Measurements from ENCODE around the gene MATN1. TPM values are rescaled to one million over a fixed set of nuclear protein-coding genes. Genes with fewer than 3 reads are reported as not detected.

Gene MATN1
- total RNA-seq, 1 experiment from 2014 or later: 0.12 TPM

DNA sequence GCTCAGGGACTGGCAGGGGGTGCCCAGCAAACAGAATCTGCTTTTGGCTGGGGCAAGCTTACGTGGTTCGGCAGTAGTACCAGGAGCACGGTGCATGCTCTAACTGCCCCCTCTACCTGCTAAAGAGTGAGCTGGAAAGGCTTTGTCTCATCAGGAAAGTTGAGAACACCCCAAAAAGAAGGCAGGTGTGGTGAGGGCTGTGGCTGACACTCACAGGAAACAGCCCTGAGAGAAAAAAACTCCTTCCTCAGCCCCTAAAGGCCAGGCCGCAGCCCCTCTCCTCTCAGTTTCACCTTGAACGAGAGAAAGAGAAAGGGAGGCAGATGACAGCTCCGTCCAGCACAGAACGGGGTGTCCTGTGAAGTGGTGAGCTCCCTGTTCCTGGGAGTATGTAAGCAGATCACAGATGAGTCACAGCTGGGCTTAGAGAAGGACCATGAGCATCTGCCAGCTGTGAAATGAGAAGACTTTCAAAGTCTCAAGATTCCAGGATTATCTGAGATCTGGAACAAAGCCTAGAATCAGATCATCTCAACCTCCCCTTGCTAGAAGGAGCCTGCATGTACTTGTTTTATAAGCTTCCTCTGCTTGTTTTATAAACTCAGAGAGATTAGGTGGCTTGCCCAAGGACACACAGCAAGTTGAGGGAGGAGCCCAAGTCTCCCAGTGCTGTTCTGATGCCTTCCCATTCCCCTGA is 20.8 kb upstream of the MATN1 start:
- Histone ChIP-seq H3K4me3 (replicated peaks in 1 of 2; ENCODE audit: low read depth in 1 of 2, low read length in 2 of 2) (no peak overlapping the region), H3K9me3 (ENCODE audit: control insufficient read depth in 1 of 2, insufficient read depth in 1 of 2, low read depth in 1 of 2, low read length in 2 of 2) (no peaks in the 10 kb centered on the region), H3K4me2 (ENCODE audit: low read length) (no peak overlapping the region), H3K27ac (ENCODE audit: low read depth, low read length) (no peak overlapping the region), H3K4me1 (ENCODE audit: control insufficient read depth in 1 of 2, insufficient read depth in 2 of 2, low read length in 2 of 2) (peaks cover 2 to 29% of the 10 kb centered on the region in 2 experiments; a peak in 3 of 4 replicates), H4K20me1 (ENCODE audit: insufficient read depth) (no peaks in the 10 kb centered on the region), H3K79me2 (ENCODE audit: insufficient read depth, low read length) (no peaks in the 10 kb centered on the region), H3K9me2 (ENCODE audit: insufficient read depth) (no peaks in the 10 kb centered on the region), H3K36me3 (ENCODE audit: control insufficient read depth in 1 of 2, insufficient read depth in 2 of 2, low read length in 2 of 2) (no peaks in the 10 kb centered on the region), H3K9ac (ENCODE audit: low read length) (no peak overlapping the region), H3K27me3 (ENCODE audit: insufficient read depth, low read length) (no peaks in the 10 kb centered on the region), H2AFZ (ENCODE audit: low read depth, low read length, poor library complexity, severe bottlenecking) (no peak overlapping the region)
- intact Hi-C loops (cut with micrococcal nuclease): no loop called here
- RAD21 ChIA-PET (ENCODE audit: low non-redundant PET in 1 of 2, low total read pairs in 2 of 2, uncharacterized antibody in 2 of 2, unreplicated experiment in 2 of 2): no interaction called here
- DNase-seq (ENCODE audit: low read depth, low spot score) (no peak), ATAC-seq (no peak)
- BruUV-seq (replicated peaks): no TSS peak
- CTCF ChIA-PET: interaction anchor here (1.8 to 2.1 kb wide), 2 partner anchors 26 to 36 kb away, joined by 5 to 6 read pairs; no protein-coding TSS in a partner anchor
- TF ChIP-seq RAD21 (IDR thresholded peaks at IDR 0.05; ENCODE audit: low read depth) (no peak), SP1 (IDR thresholded peaks at IDR 0.05; ENCODE audit: low read depth) (no peak), FOSL1 (IDR thresholded peaks at IDR 0.05; ENCODE audit: low read depth) (no peak), EZH2 (IDR thresholded peaks at IDR 0.05) (no peak), TCF7L2 (IDR thresholded peaks at IDR 0.05; ENCODE audit: borderline replicate concordance, extremely low read depth, insufficient read depth, insufficient read length) (no peak), CBX3 (IDR thresholded peaks at IDR 0.05; ENCODE audit: low read depth) (no peak), SIN3A (IDR thresholded peaks at IDR 0.05; ENCODE audit: low read depth) (no peak), POLR2AphosphoS5 (IDR thresholded peaks at IDR 0.05; ENCODE audit: low read depth, low read length) (no peak), SRF (IDR thresholded peaks at IDR 0.05; ENCODE audit: low read depth) (no peak), ZFX (IDR thresholded peaks at IDR 0.05) (no peak), JUND (IDR thresholded peaks at IDR 0.05) (no peak), POLR2A (IDR thresholded peaks at IDR 0.05; ENCODE audit: borderline replicate concordance, extremely low read depth, insufficient read depth, insufficient read length) (no peak)
- TF ChIP-seq, protein P1, sequence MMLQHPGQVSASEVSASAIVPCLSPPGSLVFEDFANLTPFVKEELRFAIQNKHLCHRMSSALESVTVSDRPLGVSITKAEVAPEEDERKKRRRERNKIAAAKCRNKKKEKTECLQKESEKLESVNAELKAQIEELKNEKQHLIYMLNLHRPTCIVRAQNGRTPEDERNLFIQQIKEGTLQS (IDR thresholded peaks at IDR 0.05): no peak
- TF ChIP-seq, protein P2, sequence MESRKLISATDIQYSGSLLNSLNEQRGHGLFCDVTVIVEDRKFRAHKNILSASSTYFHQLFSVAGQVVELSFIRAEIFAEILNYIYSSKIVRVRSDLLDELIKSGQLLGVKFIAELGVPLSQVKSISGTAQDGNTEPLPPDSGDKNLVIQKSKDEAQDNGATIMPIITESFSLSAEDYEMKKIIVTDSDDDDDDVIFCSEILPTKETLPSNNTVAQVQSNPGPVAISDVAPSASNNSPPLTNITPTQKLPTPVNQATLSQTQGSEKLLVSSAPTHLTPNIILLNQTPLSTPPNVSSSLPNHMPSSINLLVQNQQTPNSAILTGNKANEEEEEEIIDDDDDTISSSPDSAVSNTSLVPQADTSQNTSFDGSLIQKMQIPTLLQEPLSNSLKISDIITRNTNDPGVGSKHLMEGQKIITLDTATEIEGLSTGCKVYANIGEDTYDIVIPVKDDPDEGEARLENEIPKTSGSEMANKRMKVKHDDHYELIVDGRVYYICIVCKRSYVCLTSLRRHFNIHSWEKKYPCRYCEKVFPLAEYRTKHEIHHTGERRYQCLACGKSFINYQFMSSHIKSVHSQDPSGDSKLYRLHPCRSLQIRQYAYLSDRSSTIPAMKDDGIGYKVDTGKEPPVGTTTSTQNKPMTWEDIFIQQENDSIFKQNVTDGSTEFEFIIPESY (IDR thresholded peaks at IDR 0.05; ENCODE audit: extremely low read depth, insufficient replicate concordance, low read length): no peak
- TF ChIP-seq, protein P3, sequence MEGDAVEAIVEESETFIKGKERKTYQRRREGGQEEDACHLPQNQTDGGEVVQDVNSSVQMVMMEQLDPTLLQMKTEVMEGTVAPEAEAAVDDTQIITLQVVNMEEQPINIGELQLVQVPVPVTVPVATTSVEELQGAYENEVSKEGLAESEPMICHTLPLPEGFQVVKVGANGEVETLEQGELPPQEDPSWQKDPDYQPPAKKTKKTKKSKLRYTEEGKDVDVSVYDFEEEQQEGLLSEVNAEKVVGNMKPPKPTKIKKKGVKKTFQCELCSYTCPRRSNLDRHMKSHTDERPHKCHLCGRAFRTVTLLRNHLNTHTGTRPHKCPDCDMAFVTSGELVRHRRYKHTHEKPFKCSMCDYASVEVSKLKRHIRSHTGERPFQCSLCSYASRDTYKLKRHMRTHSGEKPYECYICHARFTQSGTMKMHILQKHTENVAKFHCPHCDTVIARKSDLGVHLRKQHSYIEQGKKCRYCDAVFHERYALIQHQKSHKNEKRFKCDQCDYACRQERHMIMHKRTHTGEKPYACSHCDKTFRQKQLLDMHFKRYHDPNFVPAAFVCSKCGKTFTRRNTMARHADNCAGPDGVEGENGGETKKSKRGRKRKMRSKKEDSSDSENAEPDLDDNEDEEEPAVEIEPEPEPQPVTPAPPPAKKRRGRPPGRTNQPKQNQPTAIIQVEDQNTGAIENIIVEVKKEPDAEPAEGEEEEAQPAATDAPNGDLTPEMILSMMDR (IDR thresholded peaks at IDR 0.05 in 2 of 3, conservative IDR thresholded peaks at IDR 0.05 in 1 of 3; ENCODE audit: borderline replicate concordance in 1 of 3, insufficient read depth in 1 of 3, low read depth in 2 of 3, low read length in 2 of 3): no peak
- TF ChIP-seq, protein P4, sequence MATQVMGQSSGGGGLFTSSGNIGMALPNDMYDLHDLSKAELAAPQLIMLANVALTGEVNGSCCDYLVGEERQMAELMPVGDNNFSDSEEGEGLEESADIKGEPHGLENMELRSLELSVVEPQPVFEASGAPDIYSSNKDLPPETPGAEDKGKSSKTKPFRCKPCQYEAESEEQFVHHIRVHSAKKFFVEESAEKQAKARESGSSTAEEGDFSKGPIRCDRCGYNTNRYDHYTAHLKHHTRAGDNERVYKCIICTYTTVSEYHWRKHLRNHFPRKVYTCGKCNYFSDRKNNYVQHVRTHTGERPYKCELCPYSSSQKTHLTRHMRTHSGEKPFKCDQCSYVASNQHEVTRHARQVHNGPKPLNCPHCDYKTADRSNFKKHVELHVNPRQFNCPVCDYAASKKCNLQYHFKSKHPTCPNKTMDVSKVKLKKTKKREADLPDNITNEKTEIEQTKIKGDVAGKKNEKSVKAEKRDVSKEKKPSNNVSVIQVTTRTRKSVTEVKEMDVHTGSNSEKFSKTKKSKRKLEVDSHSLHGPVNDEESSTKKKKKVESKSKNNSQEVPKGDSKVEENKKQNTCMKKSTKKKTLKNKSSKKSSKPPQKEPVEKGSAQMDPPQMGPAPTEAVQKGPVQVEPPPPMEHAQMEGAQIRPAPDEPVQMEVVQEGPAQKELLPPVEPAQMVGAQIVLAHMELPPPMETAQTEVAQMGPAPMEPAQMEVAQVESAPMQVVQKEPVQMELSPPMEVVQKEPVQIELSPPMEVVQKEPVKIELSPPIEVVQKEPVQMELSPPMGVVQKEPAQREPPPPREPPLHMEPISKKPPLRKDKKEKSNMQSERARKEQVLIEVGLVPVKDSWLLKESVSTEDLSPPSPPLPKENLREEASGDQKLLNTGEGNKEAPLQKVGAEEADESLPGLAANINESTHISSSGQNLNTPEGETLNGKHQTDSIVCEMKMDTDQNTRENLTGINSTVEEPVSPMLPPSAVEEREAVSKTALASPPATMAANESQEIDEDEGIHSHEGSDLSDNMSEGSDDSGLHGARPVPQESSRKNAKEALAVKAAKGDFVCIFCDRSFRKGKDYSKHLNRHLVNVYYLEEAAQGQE (IDR thresholded peaks at IDR 0.05; ENCODE audit: low read depth): no peak
- POLR2A ChIA-PET: no interaction called here
